Measurements from ENCODE around the gene TIPIN.

Gene TIPIN

GRCh38 chr15:66405615-66406014 lies 49.1 kb upstream of the TIPIN start (continued):
- TF ChIP-seq PRDM2 (tag by site-specific recombination; IDR thresholded peaks at IDR 0.05; ENCODE audit: borderline replicate concordance) = no peak
- no peak for TF ChIP-seq ZNF121 (tag by site-specific recombination; IDR thresholded peaks at IDR 0.05)
- TF ChIP-seq ZNF692 (tag by site-specific recombination; IDR thresholded peaks at IDR 0.05) = no peak
- TF ChIP-seq MEIS1 (CRISPR knock-in tag; IDR thresholded peaks at IDR 0.05; ENCODE audit: borderline replicate concordance) = no peak
- no peak for TF ChIP-seq RBAK (tag by site-specific recombination; IDR thresholded peaks at IDR 0.05)

- ChIA-PET POLR2A (interaction anchor here (1.7 kb wide), 1 partner anchor 18 kb away, joined by 7 read pairs; the partner anchor contains the start of gene MAP2K1), CTCF (interaction anchor here (1.4 to 2.6 kb wide), 3 partner anchors 8 to 68 kb away, joined by 3 to 13 read pairs (median 8); no protein-coding TSS in a partner anchor)
- no peak overlapping the region for H3K4me3 ChIP-seq (ENCODE audit: low read depth, low read length)
- no peak overlapping the region for H3K27ac ChIP-seq (ENCODE audit: extremely low read depth, low read depth, low read length)
- no peaks in the 10 kb centered on the region for H3K36me3 ChIP-seq (ENCODE audit: control insufficient read depth in 2 of 2, insufficient read depth in 1 of 2, low read length in 2 of 2)
- H3K4me1 ChIP-seq (ENCODE audit: control insufficient read depth, insufficient read depth, low read length) = peaks cover 25% of the 10 kb centered on the region
- no peaks in the 10 kb centered on the region for H3K9me3 ChIP-seq (ENCODE audit: control insufficient read depth, insufficient read depth, low read depth, low read length)
- TF ChIP-seq ZNF670 (tag by site-specific recombination; IDR thresholded peaks at IDR 0.05; ENCODE audit: low read depth) (no peak), KLF8 (tag by site-specific recombination; IDR thresholded peaks at IDR 0.05) (no peak), ZNF341 (tag by site-specific recombination; IDR thresholded peaks at IDR 0.05; ENCODE audit: low read depth) (no peak), ZNF529 (tag by site-specific recombination; IDR thresholded peaks at IDR 0.05; ENCODE audit: insufficient replicate concordance) (no peak), ZNF626 (tag by site-specific recombination; IDR thresholded peaks at IDR 0.05) (no peak), MZF1 (tag by site-specific recombination; IDR thresholded peaks at IDR 0.05; ENCODE audit: borderline replicate concordance) (no peak), GLI4 (tag by site-specific recombination; IDR thresholded peaks at IDR 0.05) (no peak), ZNF514 (tag by site-specific recombination; IDR thresholded peaks at IDR 0.05) (no peak)
Observed at GRCh38 chr15:66405007-66405406, 48.5 kb upstream of the TIPIN start.

GRCh38 chr15:66404532-66404931 lies 48.0 kb upstream of the TIPIN start:
- Histone ChIP-seq H3K4me1 (ENCODE audit: control insufficient read depth, insufficient read depth, low read length) (peaks cover 20% of the 10 kb centered on the region), H3K27ac (ENCODE audit: extremely low read depth, low read depth, low read length) (no peak overlapping the region), H3K9me3 (ENCODE audit: control insufficient read depth, insufficient read depth, low read depth, low read length) (no peaks in the 10 kb centered on the region), H3K36me3 (ENCODE audit: control insufficient read depth in 2 of 2, insufficient read depth in 1 of 2, low read length in 2 of 2) (no peaks in the 10 kb centered on the region; a peak in 1 of 3 replicates), H3K4me3 (ENCODE audit: low read depth, low read length) (no peak overlapping the region)
- TF ChIP-seq SCRT2 (tag by site-specific recombination; IDR thresholded peaks at IDR 0.05) (peak; percentile 77), KLF16 (tag by site-specific recombination; IDR thresholded peaks at IDR 0.05) (no peak), ZNF19 (tag by site-specific recombination; IDR thresholded peaks at IDR 0.05; ENCODE audit: low read depth) (no peak), ZNF341 (tag by site-specific recombination; IDR thresholded peaks at IDR 0.05; ENCODE audit: low read depth) (no peak), ZNF561 (tag by site-specific recombination; IDR thresholded peaks at IDR 0.05; ENCODE audit: borderline replicate concordance) (no peak)
- ChIA-PET CTCF (interaction anchor here (0.8 to 2.6 kb wide), 5 partner anchors 9 to 94 kb away, joined by 3 to 13 read pairs (median 5); no protein-coding TSS in a partner anchor), POLR2A (interaction anchor here (1.7 kb wide), 1 partner anchor 17 kb away, joined by 7 read pairs; the partner anchor contains the start of gene MAP2K1)
